ENCODE data around the gene ABCB9.
A peak's percentile ranks its signal among the peaks of the same experiment; 100 is the strongest.
"Not testable (repeated sequence)": the region's sequence is repeated elsewhere in the genome, so short reads cannot be mapped to it uniquely, and the experiment has no call there.

The ABCB9 gene

DNA sequence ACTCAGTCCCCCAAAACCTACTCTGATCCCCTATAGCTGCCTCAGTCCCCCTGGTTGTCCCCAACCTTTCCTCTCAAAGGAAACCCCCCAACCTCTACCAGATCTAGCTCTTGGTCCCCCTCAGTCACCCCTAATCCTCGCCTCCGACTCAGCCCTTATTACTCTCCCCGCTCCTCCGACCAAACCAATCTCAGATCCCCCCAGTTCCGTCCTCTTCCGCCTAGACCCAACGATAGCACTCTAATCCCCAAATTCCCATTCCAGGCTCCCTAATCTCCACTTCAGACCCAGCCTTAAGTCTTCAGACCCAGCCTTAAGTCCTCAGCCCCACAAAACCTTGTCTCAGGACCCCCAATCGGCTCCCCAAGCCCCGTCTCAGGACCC, 71.0 kb downstream of the ABCB9 start:
- no peak for DNase-seq (ENCODE audit: low read depth)

DNA sequence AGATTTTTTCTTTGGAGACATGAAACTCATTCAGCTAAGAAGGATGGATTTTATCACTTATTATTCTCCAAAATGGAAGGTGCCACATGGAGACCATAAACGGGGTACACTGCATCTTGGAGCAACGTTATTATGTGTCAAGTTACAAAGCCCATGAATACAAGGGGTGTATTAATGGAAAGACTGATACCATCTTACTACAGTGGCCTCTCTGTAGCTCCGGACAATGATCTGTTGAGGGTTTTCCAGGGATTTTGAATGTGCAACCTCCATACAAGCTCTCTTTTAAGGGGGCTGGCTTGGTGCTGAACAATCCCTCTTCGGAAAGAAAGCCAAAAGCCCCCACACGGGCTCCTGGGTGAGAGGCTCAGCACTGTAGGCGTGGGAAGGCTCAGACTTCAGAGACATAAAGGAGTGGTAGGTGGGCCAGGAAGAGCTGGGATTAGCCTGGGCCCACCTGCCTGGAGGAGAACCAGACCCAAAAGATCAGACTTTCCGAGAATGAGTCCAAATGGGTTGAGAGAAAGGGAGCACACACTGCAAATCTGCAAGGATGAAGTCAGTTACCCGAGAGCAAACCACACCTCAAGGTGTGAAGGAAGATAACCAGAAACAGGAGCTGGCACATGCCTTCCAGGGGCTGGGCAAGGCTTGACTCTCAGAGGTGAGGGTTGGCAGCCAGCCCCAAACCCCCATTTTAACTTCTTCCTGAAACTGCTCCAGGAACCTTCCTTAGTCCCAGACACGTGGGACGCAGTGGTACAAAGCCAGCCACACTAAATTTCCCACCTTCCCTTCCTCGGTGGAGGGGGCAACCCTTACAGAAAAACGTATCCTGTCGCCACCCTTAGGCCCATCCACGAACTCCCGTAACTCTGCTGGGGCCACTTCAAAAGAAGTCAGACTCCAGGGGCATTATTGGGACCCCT, 71.8 kb downstream of the ABCB9 start:
- DNase-seq (ENCODE audit: low read depth), result no peak

DNA sequence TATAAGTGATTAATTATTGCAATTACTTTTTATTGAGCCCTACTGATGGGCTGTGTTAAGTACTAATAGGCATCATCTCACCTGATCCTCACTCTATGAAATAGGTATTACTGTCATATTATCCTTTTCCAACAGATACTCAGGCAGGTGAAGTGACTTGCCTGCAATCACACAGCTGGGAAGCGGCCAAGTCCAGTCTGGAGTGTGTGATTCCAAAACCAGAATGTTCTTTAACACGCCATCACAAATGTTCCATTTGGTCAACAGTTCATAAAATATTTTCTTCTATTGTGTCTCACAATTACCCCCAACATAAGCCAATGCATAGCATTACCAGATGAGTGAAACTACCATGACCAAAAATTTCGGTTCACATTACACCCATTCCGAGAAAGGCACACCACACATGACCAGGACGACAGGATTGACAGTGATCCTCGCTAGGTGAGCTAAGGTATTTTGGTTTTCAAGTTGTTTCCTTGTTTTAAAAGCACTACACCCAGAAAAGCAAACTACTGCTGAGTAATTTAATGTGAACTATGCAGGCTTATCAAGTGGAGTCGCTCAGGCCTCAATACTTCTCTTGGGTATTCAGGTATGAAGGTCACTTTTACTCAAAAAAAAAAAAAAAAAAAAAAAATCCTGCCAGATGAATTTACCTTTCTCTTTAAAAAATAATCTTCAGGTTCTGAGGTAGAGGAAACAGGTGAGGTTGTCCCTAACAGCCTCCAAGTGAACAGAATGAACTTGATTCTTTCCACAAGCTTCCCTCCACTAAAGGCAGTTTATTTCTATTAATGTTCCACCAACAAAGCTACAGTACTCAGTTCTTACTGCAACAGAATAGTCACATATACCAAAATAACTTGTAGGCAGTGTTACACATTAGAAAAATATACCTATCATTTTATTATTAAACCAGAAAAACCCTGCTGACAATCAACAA, 72.8 kb downstream of the ABCB9 start:
- DNase-seq (ENCODE audit: low read depth), result no peak

DNA sequence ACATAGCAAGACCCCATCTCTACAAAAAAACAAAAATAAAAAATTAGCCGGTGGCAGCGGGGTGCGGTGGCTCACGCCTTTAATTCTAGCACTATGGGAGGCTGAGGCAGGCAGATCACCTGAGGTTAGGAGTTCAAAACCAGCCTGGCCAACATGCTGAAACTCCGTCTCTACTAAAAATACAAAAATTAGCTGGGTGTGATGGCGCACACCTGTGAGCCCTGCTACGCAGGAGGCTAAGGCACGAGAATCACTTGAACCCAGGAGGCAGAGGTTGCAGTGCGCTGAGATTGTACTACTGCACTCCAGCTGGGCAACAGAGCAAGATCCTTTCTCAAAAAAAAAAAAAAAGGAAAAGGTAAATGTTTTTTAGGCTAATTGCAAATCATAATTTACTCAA, 73.5 kb downstream of the ABCB9 start:
- DNase-seq (ENCODE audit: low read depth), result not testable (repeated sequence)

DNA sequence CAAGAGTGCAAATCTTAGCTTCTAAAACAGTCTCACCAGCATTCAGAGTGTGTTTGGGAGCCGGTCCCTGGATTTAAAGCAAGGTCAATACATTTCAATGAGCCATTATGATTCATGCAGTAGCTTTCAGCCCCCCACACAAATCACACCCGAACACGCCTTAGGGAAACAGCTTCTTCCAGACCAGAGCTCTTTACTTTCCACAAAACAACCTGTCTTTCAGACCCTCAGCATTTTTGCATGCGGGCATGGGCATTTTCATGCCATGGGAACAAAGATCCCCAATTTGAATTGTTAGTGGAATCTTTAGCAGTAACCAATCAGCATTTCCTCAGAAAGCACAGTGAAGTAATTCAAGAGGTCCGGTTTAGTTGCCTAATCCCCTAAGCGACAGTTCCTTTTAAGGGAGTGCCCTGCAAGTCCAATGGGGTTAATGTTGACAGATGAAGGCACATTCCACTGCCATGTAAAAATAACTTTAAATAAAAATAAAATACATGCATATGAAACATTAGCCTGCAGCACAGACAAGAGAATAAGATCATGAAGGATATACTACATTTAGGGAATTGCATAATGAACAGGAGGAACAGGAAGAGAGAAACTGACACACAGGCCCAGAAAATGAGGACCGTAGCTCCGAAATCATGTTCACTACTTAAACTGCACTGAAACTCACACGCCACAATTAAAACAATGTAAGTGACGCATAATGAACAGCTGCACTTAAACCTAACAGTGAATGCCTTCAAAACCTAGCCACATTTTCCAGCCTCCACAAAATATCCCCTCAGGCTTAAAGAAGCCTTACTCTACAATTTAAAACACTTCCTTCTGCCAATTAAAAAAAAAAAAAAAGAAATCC, 74.4 kb downstream of the ABCB9 start:
- DNase-seq (ENCODE audit: low read depth), result peak; percentile 74

DNA sequence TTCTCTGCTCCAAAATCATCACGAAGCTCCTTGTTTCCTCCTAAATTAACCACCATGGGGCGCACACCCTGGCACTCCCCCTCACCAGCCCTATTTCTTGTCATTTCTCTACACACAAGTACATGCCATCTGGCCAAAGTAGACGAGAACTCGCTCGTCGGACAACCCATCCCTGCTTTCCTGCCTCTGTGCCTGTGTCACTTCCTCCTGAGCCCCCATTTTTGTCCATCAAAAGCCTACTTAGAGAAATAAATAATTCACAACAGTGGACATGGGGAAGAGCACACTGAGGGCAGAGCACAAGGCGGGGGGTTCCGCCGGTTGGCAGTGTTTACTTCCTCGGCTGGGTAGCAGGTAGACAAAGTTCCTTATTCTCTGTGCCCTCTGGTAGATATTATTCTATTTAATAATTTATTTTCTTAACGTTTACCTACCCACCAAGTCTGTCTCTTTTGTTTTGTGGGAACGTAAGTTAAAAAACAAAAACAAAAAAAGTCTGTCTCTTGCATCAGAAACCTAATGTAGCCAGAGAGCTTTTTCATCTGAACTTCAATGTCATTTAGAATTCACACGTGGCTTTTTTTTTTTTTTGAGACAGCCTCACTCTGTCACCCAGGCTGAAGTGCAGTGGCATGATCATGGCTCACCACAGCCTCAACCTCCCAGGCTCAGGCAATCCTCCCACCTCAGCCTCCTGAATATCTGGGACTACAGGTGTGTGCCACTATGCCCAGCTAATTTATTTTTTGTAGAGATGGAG, 76.3 kb downstream of the ABCB9 start:
- DNase-seq (ENCODE audit: low read depth), result no peak

DNA sequence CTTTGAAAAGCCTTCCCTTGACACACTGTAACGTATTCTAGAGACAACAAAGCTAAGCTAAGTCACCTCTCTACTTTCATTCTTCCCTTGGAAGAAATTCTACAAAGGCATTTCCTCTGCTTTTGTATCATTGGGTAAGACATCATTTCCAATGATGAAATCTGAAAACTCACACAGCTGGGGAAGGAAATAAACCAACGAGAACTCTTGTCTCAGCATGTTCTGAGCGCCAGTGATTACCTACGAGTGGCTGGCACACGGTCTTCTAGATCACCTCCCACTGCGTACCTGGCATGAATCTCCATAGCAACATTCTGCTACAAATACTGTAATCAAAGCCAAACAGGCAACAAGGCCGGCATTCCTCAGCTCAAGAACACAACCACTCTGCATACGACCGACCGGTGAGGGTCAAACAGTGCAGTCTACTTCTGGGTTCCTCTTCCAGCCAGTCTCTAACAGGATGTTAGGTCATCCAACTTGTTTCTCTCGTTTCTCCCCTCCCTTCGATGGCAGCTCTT, 78.0 kb downstream of the ABCB9 start:
- DNase-seq (ENCODE audit: low read depth), result peak; percentile 90

DNA sequence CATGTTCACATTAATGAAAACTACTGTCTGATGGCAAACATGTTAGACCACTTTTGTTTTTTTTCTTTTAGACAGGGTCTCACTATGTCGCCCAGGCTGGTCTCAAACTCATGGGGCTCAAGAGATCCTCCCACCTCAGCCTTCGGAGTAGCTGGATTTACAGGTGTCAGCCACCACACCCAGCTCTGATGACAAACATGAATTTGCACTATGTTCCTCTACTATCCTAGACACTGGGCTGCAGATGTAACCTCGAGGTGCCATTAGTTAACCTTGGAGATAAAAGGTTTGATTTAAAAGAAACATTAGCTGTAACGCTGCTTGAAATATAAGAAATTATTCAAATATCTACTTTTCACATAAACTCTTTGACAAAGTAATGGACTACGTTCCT, 78.4 kb downstream of the ABCB9 start:
- no peak for DNase-seq (ENCODE audit: low read depth)

DNA sequence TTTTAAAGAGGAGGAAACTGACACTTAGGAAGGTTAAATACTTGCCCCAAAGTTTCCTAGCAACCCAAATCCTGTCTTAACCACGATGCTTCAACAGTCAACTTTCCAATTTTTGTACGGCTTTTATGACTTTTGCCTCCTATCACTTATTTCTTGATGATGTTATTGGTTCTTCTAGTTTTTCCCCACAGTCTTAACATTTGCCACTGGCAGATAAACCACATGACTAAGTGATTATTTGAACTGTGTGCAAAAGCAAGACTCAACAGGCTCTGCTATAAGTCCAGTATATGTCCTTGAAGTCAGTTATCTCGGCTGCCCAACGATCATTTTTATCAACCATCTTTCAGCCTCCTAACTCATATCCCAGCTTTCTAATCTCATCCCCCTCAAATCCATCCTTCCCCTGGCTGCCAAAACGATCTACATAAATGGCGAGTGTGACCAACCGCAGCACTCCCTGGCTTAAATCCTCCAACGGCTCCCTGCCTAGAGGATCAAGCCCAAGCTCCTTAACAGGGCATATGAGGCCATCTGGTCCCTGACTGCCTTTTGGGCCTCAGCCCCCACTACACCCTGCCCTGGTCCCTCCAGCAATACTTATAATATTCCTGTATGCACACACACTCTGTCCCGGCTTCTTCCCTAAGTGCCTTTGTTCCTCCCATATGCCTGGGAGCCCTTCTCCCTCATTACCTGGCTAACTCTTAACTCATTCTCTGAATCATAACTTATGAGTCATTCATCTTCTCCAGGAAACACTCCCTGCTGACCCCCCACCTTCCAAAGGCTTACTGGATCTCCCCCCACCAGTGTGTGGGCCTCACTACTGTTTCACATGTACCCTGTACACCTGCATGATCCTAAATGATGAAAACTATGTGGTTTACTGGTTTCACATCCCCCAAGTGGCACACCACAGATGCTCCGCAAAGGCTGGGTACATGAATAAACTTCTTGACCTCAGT, 79.1 kb downstream of the ABCB9 start:
- peak; percentile 65 for DNase-seq (ENCODE audit: low read depth)

DNA sequence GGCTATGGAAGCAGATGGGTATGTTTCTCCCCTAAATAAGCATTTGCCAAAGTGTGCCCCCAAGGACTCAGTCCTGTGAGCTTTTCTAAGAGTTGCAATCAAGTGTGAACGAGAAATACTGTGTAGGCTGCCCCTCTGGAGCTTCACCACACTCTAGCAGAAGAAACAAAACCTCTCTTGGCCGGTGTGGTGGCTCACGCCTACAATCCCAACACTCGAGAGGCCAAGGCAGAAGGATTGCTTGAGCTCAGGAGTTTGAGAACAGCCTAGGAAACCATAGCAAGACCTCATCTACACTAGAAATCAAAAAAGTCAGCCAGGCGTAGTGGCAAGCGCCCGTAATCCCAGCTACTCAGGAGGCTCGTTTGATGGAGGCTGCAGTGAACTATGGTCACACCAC, 80.1 kb downstream of the ABCB9 start:
- DNase-seq (ENCODE audit: low read depth), result no peak

DNA sequence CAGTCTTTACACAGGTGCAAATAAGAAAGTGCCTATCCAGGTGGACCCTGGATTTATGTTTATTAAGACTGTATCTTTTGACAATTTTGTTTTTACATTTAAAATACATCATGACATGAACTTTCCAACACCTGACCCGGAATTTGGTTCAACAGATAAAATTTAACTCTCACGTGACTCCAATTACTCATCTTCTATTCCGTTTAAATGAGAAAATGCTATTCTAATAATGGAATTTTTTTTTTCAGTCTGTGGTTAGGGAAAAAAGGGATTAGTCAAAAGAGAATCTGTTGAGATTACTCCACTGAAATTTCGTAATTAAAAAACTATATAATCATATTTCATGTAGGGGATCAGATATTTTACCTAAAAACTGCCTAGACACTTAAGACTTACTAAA, 81.4 kb downstream of the ABCB9 start:
- DNase-seq (ENCODE audit: low read depth), result no peak

DNA sequence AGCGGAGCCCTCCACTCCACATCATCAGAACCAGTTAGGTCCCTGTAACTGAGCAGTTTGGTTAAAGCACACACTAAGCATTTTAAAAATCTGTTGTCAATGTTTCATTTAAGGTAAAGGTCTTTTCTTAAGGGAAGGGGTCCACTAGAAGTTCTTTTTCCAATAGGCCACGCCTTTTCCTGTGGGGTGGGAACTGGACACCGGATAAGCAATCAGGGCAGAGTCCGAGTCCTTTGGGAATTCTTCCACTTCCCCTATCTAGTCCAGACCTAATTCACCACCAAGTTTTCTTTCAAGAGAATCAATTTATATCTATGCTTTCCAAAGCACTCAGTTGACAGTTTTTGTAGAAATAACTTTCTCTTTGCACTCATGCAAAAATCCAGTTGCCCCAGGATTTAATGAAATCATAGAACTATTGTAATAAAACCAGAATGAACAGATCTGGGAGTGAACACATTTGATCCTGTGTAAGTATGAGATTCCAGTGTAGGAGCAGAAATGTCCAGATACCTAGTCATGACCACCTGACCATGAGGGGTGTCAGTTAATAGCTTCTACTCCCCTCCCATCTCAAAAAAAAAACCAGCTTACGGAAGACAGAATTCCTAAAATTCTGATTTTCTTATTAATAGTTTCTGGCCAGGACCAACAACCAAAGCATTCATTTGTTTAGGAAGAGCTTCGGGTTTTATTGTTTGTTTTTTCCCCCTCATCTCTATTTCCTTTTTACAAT, 82.0 kb downstream of the ABCB9 start:
- DNase-seq (ENCODE audit: low read depth), result no peak

DNA sequence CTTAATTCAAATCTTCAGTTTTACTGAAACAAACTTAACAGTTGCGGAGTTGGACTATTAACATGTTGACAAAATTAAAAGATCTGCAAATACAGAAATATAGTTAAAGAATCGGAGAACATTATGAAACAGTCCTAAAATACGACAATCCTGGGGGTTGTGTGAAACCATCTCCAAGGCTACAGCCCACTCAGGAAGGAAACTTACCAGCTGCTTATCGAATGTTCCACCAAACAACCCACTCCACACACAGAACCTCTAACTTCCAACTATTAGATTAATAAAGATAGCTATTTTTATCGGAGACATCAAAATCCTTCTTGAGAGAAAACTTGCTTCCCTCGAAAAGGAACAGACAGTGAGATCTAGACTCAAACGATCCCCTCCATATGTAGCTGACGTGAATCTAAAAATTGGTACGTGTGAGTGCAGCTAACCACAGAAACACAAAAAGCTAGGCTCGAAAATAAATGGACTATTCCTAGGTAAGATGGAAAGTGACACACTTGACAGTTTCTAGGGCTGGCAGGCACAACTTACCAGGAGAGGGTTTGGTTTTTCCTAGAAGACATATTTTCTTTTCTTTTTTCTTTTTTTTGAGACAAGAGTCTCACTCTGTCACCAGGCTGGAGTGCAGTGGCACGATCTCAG, 83.2 kb downstream of the ABCB9 start:
- no peak for DNase-seq (ENCODE audit: low read depth)

DNA sequence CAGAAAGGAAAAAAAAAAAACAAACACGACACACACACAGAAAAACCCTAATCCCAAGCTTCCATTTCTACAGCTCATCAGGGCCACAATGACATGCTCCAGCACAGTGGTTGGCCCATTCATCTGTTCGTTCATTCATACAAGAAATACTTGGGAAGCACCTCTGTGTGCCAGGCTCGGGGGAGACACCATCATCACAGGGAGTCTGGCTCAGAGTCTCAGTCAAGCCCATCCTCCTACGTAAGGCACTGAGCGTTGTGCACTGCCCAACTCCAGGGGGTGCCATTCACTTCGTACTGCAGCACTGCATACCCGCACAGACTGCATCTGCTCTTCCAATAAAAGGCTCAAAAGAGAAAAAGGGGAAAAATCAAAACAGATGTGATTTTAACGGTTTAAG, 85.6 kb downstream of the ABCB9 start:
- DNase-seq (ENCODE audit: low read depth), result peak; percentile 42

DNA sequence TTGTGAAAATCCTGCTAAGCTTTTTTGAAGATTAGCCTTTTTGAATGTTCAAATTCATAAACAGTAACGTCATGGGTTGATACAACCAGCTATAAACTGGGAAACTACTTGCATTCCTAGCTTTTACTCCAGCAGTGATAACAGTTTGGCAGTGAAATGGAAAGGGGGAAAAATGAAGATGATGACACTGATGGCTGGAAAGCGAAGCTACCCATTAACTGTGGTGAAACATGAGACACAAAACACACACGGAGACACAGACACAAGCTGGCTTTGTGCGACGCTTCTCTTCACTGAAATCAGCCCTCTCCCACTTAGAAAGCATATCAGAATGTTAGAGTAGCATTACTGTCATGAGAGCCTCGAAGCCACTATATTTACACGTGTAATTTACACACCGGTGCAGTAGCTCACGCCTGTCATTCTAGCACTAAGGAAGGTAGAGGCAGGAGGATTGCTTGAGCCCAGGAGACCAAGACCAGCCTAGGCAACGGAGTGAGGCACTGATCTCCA, 86.1 kb downstream of the ABCB9 start:
- peak; percentile 68 for DNase-seq (ENCODE audit: low read depth)

Data from iris pigment epithelial cell (primary cell).